ENCODE measurements around the gene MYD88. TPM values are rescaled to one million over a fixed set of nuclear protein-coding genes. Genes with fewer than 3 reads are reported as not detected.
"Not testable (repeated sequence)": the region's sequence is repeated elsewhere in the genome, so short reads cannot be mapped to it uniquely, and the experiment has no call there.

Gene MYD88
- total RNA-seq, 2 donors from 2014 or later = 55.8 to 63.1 TPM

GRCh38 chr3:38149708-38150107 lies 11.2 kb downstream of the MYD88 start:
- ATAC-seq = no peak
- Mint-ChIP-seq H3K4me3 (no peak overlapping the region), H3K4me1 (ENCODE audit: low read depth in 2 of 2) (peaks cover 34 to 37% of the 10 kb centered on the region in 2 donors), H3K27ac (peak overlapping the region in 1 of 2 donors; percentile 5), H3K27me3 (no peaks in the 10 kb centered on the region), H3K9me3 (peaks cover 6% of the 10 kb centered on the region), H3K36me3 (peaks cover 12% of the 10 kb centered on the region)
- DNase-seq (ENCODE audit: low spot score) = no peak

- peaks cover 34 to 37% of the 10 kb centered on the region in 2 donors for H3K4me1 Mint-ChIP-seq (ENCODE audit: low read depth in 2 of 2)
Measured at GRCh38 chr3:38150780-38151528, 12.5 kb downstream of the MYD88 start.

GRCh38 chr3:38151667-38152265 lies 13.3 kb downstream of the MYD88 start:
- ATAC-seq (peak in 1 of 2 donors; percentile 79), DNase-seq (ENCODE audit: low spot score) (peak; percentile 2)
- H3K4me1 Mint-ChIP-seq (ENCODE audit: low read depth in 2 of 2) = peaks cover 34 to 37% of the 10 kb centered on the region in 2 donors
- H3K4me3 Mint-ChIP-seq = peak overlapping the region; percentile 53
- peak overlapping the region; percentile 80 to 83 for H3K27ac Mint-ChIP-seq
- H3K36me3 Mint-ChIP-seq = peaks cover 6% of the 10 kb centered on the region
- H3K27me3 Mint-ChIP-seq = no peaks in the 10 kb centered on the region
- H3K9me3 Mint-ChIP-seq = peaks cover 2% of the 10 kb centered on the region

More at GRCh38 chr3:38150780-38151528, 12.5 kb downstream of the MYD88 start:
- ATAC-seq = no peak
- Mint-ChIP-seq H3K27ac (peak overlapping the region; percentile 80 to 83), H3K9me3 (peaks cover 6% of the 10 kb centered on the region), H3K27me3 (no peaks in the 10 kb centered on the region), H3K36me3 (peaks cover 12% of the 10 kb centered on the region), H3K4me3 (peak overlapping the region; percentile 53)
- no peak for DNase-seq (ENCODE audit: low spot score)

- no peaks in the 10 kb centered on the region for H3K36me3 Mint-ChIP-seq
- H3K4me3 Mint-ChIP-seq = no peak overlapping the region
- H3K27ac Mint-ChIP-seq = peak overlapping the region; percentile 59 to 80
- H3K4me1 Mint-ChIP-seq (ENCODE audit: low read depth in 2 of 2) = peaks cover 34 to 37% of the 10 kb centered on the region in 2 donors
- ATAC-seq (no peak), DNase-seq (ENCODE audit: low spot score) (peak; percentile 12)
- H3K9me3 Mint-ChIP-seq = no peaks in the 10 kb centered on the region
- H3K27me3 Mint-ChIP-seq = no peaks in the 10 kb centered on the region
Measured at GRCh38 chr3:38152609-38153008, 14.1 kb downstream of the MYD88 start.

- Mint-ChIP-seq H3K36me3 (no peaks in the 10 kb centered on the region), H3K27me3 (no peaks in the 10 kb centered on the region), H3K4me1 (ENCODE audit: low read depth in 2 of 2) (peaks cover 31 to 37% of the 10 kb centered on the region in 2 donors), H3K27ac (peak overlapping the region; percentile 59 to 80), H3K9me3 (no peaks in the 10 kb centered on the region), H3K4me3 (peak overlapping the region; percentile 33)
- no peak for ATAC-seq
- no peak for DNase-seq (ENCODE audit: low spot score)
Measured at GRCh38 chr3:38153221-38153620, 14.8 kb downstream of the MYD88 start.

- H3K36me3 Mint-ChIP-seq = no peaks in the 10 kb centered on the region
- DNase-seq (ENCODE audit: low spot score) (no peak), ATAC-seq (peak; percentile 60 to 82)
- no peaks in the 10 kb centered on the region for H3K9me3 Mint-ChIP-seq
- H3K27me3 Mint-ChIP-seq = no peaks in the 10 kb centered on the region
- peak overlapping the region; percentile 33 for H3K4me3 Mint-ChIP-seq
- H3K4me1 Mint-ChIP-seq (ENCODE audit: low read depth in 2 of 2) = peaks cover 31 to 37% of the 10 kb centered on the region in 2 donors
- peak overlapping the region; percentile 59 to 80 for H3K27ac Mint-ChIP-seq
Measured at GRCh38 chr3:38154033-38154494, 15.6 kb downstream of the MYD88 start.

- DNase-seq (ENCODE audit: low spot score) (no peak), ATAC-seq (no peak)
- peaks cover 29 to 37% of the 10 kb centered on the region in 2 donors for H3K4me1 Mint-ChIP-seq (ENCODE audit: low read depth in 2 of 2)
- peak overlapping the region; percentile 59 to 80 for H3K27ac Mint-ChIP-seq
- H3K4me3 Mint-ChIP-seq = peak overlapping the region; percentile 33
- no peaks in the 10 kb centered on the region for H3K27me3 Mint-ChIP-seq
- no peaks in the 10 kb centered on the region for H3K9me3 Mint-ChIP-seq
- H3K36me3 Mint-ChIP-seq = no peaks in the 10 kb centered on the region
Measured at GRCh38 chr3:38154625-38155255, 16.3 kb downstream of the MYD88 start.

GRCh38 chr3:38155825-38156224 lies 17.4 kb downstream of the MYD88 start:
- H3K4me1 Mint-ChIP-seq (ENCODE audit: low read depth in 2 of 2) = peaks cover 29 to 36% of the 10 kb centered on the region in 2 donors
- no peaks in the 10 kb centered on the region for H3K9me3 Mint-ChIP-seq
- H3K27me3 Mint-ChIP-seq = no peaks in the 10 kb centered on the region
- ATAC-seq (no peak), DNase-seq (ENCODE audit: low spot score) (no peak)
- H3K4me3 Mint-ChIP-seq = no peak overlapping the region
- no peak overlapping the region for H3K27ac Mint-ChIP-seq
- no peaks in the 10 kb centered on the region for H3K36me3 Mint-ChIP-seq

- H3K36me3 Mint-ChIP-seq = no peaks in the 10 kb centered on the region
- H3K9me3 Mint-ChIP-seq = no peaks in the 10 kb centered on the region
- DNase-seq (ENCODE audit: low spot score) (no peak), ATAC-seq (no peak)
- no peak overlapping the region for H3K4me3 Mint-ChIP-seq
- H3K4me1 Mint-ChIP-seq (ENCODE audit: low read depth in 2 of 2) = peaks cover 19 to 23% of the 10 kb centered on the region in 2 donors
- no peak overlapping the region for H3K27ac Mint-ChIP-seq
- no peaks in the 10 kb centered on the region for H3K27me3 Mint-ChIP-seq
Measured at GRCh38 chr3:38157117-38157516, 18.7 kb downstream of the MYD88 start.

- no peak for ATAC-seq
- no peaks in the 10 kb centered on the region for H3K9me3 Mint-ChIP-seq
- no peaks in the 10 kb centered on the region for H3K27me3 Mint-ChIP-seq
- H3K27ac Mint-ChIP-seq = no peak overlapping the region
- H3K4me3 Mint-ChIP-seq = no peak overlapping the region
- DNase-seq (ENCODE audit: low spot score) = no peak
- no peaks in the 10 kb centered on the region for H3K36me3 Mint-ChIP-seq
- H3K4me1 Mint-ChIP-seq (ENCODE audit: low read depth in 2 of 2) = peaks cover 19 to 21% of the 10 kb centered on the region in 2 donors
Measured at GRCh38 chr3:38157595-38157994, 19.1 kb downstream of the MYD88 start.

- Mint-ChIP-seq H3K27ac (no peak overlapping the region), H3K4me3 (no peak overlapping the region), H3K36me3 (no peaks in the 10 kb centered on the region), H3K4me1 (ENCODE audit: low read depth in 2 of 2) (peaks cover 12% of the 10 kb centered on the region in 2 donors), H3K27me3 (no peaks in the 10 kb centered on the region), H3K9me3 (no peaks in the 10 kb centered on the region)
- peak in 1 of 2 donors; percentile 20 for ATAC-seq
- DNase-seq (ENCODE audit: low spot score) = no peak
Measured at GRCh38 chr3:38158472-38158871, 20.0 kb downstream of the MYD88 start.

GRCh38 chr3:38160704-38161103 lies 22.2 kb downstream of the MYD88 start:
- H3K4me1 Mint-ChIP-seq (ENCODE audit: low read depth in 2 of 2); H3K27ac Mint-ChIP-seq; H3K27me3 Mint-ChIP-seq; H3K36me3 Mint-ChIP-seq; H3K9me3 Mint-ChIP-seq; ATAC-seq; DNase-seq (ENCODE audit: low spot score); H3K4me3 Mint-ChIP-seq: not testable (repeated sequence)

GRCh38 chr3:38163117-38163840 lies 24.8 kb downstream of the MYD88 start:
- DNase-seq (ENCODE audit: low spot score) = no peak
- no peaks in the 10 kb centered on the region for H3K27me3 Mint-ChIP-seq
- no peaks in the 10 kb centered on the region for H3K9me3 Mint-ChIP-seq
- H3K4me1 Mint-ChIP-seq (ENCODE audit: low read depth in 2 of 2) = peaks cover 25 to 32% of the 10 kb centered on the region in 2 donors
- no peak for ATAC-seq
- H3K36me3 Mint-ChIP-seq = no peaks in the 10 kb centered on the region
- no peak overlapping the region for H3K27ac Mint-ChIP-seq
- H3K4me3 Mint-ChIP-seq = no peak overlapping the region

All from natural killer cell treated with Interleukin-12 subunit alpha and Interleukin-12 subunit beta and Interleukin-15 and Interleukin-18, amount 100 ng/mL, for 72 hours (primary cell).